Measurements from ENCODE around the gene PPP6C.
"Not testable (repeated sequence)": the region's sequence is repeated elsewhere in the genome, so short reads cannot be mapped to it uniquely, and the experiment has no call there.

Gene PPP6C

DNA sequence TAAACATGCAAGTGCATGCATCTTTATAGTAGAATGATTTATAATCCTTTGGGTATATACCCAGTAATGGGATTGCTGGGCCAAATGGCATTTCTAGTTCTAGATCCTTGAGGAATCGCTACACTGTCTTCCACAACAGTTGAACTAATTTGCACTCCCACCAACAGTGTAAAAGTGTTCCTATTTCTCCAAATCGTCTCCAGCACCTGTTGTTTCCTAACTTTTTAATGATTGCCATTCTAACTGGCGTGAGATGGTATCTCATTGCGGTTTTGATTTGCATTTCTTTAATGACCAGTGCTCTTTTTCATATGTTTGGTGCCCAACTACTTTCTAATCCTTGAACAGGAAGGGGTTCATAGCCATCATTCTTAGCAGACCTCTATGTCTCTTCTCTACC lies 7.8 kb downstream of the PPP6C start:
- not testable (repeated sequence) for DNase-seq

DNA sequence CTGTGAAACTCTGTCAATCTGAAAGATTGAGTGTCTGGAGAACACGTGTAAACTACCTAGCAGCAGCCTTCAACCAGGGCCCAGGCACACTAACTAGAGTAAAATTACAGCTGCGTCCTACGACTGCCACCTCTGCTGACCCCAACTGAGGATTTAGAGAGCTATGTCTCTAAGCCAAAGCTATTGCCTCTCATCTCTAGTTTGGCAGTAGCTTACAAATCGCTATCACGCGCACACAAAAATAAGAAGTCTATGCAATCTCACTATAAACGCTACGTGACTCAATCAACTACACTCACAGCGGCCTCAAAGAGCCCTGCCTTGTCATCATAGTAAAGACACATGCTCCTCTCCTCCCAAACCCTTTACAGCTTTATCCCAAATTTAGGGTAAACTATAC lies 8.7 kb downstream of the PPP6C start:
- no peak for DNase-seq

DNA sequence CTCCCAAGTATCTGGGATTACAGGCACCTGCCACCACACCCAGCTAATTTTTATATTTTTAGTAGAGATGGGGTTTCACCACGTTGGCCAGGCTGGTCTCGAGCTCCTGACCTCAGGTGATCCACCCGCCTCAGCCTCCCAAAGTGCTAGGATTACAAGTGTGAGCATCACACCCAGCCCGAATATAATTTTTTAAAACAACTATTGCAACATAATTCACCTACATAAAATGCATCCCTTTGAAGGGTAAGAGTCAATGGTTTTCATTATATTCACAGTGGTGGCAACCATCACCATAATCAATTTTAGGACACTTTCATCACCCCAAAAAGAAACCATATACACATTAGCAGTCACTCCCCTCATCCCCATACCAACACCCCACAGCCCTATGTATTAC lies 9.8 kb downstream of the PPP6C start:
- not testable (repeated sequence) for DNase-seq

DNA sequence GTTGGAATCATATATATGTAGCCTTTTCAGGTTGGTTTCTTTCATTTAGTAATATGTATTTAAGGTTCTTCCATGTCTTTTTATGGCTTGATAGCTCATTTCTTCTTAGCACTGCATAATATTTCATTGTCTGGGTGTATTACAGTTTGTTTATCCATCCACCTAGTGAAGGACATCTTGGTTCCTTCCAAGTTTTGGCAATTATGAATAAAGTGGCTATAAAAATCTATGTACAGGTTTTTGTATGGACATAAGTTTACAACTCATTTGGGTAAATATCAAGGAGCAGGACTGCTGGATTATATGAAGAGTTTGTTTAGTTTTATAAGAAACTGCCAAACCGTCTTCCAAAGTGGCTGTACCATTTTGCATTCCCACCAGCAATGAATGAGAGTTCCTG lies 11.7 kb downstream of the PPP6C start:
- no peak for DNase-seq

DNA sequence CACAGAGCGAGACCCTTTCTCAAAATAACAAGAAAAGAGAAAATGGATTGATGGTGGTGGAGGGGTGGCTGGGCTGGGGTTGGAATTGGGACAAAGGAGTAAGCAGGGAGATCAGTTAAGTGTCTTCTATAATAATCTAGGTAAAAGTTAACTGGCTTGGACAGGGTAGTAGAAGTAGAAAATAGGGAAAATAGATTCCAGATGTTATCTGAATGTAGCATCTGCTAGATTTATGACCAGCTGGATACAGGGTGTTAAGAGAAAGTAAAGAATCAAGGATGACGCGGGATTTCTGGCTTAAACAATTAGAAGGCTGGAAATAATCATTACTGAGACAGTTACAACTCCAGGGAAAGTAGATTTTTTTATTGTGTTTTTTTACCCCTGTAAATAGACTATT lies 13.0 kb downstream of the PPP6C start:
- no peak for DNase-seq

DNA sequence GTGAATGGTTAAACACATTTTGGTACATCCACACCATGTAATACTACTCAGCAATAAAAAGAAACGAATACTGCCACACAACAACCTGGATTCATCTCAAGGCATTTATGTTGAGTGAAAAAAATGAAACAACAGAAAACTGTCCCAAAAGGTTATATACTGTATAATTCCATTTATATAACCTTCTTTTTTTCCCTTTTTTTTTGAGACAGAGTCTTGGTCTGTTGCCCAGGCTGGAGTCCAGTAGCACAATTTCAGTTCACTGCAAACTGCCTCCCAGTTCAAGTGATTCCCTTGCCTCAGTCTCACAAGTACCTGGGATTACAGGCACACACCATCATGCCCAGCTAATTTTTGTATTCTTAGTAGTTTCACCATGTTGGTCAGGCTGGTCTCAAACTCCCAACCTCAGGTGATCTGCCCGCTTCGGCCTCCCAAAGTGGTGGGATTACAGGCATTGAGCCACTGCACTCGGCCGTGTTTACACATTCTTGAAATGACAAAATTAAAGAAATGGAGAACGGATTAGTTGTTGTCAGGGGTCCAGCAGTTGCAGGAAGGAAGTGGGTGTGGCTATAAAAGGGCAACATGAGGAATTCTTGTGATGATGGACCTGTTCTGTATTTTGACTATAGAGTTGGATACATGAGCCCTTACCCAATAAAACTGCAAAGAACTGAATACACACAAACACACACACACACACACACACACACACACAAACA lies 17.4 kb downstream of the PPP6C start:
- DNase-seq: no peak

DNA sequence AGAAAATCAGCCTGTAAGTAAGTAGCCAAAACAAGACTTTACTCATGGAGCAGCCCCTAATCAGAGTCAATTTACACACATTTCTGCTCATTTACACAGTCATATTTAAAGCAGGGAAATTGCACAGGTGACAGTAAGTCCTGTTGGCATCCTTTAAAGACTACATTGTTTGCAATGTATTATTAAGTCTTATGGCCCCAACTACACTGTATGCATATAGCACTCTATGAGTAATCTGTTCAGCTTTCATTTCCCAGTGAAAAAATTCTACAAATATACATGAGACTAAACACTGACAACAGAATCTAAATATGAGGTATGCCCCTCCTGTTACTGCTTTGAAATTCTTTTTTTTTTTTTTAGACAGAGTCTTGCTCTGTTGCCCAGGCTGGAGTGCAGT lies 19.7 kb downstream of the PPP6C start:
- no peak for DNase-seq

DNA sequence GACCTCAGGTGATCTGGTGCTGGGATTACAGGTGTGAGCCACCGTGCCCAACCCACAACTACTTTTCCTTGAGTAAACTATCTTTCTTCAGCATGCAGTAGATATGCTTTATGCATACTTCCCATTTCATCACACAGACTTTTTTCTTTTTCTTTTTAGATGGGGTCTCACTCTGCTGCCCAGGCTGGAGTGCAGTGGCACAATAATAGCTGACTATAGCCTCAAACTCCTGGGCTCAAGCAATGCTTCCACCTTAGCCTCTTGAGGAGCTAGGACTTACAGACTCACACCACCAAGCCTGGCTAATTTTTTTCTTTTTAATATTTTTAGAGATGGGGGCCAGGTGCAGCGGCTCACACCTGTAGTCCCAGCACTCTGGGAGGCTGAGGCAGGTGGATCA lies 22.8 kb downstream of the PPP6C start:
- no peak for DNase-seq

DNA sequence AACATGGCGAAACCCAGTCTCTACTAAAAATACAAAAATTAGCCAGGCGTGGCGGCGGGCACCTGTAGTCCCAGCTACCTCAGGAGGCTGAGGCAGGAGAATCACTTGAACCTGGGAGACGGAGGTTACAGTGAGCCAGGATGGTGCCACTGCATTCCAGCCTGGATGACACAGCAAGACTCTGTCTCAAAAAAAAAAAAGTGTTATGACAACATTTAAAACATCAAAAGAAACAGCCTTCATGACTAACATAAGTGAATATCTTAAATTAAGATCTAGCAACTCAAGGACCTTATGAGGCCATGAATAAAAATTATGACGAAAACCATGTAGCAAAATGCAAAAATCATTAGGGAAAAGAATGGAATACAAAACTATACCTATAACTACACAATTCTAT lies 26.7 kb downstream of the PPP6C start:
- DNase-seq: not testable (repeated sequence)

DNA sequence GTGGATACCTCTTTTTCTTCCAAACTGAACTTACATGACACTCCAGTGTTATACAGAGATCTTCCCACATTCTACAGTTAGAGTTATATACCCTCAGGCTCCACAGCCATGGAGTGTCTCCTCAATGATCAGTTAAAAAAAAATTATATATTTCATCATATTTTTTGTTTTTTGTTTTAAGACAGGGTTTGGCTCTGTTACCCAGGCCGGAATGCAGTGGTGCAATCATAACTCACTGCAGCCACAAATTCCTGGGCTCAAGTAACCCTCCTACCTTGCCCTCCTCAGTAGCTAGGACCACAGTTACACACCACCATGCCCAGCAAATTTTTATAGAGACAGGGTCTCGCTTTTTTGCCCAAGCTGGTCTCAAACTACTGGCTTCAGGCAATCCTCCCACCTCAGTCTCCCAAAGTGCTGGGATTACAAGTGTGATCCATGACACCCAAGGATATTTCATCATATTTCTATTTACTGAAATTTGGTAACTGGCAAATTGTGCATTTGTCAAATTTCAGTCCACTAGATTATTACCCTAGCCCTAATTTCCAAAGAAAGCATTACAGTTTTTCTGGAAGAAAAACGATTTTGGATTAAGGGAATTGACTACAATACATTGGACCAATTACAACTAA lies 28.2 kb downstream of the PPP6C start:
- no peak for DNase-seq

DNA sequence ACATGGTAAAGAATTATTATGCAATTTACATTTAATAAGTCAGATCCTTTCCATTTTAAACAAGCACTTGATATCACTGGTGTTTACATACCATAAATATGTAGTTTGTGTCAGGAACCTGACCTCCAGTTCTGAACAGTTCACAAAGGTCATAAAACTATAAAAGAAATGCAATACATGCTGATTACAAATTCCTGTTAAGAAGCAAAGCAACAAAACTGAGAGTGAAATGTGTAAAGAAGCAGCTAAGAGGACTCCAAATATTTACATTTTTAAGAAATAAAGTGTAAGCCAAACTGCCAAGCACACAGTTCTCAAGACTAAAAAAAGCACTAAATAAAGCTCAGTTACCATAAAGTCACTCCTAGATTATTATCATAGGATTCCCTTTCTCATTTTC lies 28.9 kb downstream of the PPP6C start:
- DNase-seq: no peak

DNA sequence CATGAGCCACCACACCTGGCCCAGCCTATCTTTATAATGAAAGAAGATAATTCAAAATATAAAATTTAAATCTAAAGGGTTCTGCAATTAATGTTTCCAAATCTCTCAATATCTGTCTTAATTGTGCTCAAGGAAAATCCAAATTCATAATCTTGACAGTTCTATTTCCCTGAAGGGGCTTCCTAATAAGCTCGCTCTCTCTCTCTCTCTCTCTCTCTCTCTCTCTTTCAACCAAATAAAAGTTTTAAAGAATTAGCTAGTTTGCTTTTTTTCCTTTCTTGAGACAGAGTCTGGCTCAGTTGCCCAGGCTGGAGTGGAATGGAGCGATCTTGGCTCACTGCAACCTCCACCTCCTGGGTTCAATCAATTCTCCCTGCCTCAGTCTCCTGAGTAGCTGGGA lies 33.1 kb downstream of the PPP6C start:
- no peak for DNase-seq

DNA sequence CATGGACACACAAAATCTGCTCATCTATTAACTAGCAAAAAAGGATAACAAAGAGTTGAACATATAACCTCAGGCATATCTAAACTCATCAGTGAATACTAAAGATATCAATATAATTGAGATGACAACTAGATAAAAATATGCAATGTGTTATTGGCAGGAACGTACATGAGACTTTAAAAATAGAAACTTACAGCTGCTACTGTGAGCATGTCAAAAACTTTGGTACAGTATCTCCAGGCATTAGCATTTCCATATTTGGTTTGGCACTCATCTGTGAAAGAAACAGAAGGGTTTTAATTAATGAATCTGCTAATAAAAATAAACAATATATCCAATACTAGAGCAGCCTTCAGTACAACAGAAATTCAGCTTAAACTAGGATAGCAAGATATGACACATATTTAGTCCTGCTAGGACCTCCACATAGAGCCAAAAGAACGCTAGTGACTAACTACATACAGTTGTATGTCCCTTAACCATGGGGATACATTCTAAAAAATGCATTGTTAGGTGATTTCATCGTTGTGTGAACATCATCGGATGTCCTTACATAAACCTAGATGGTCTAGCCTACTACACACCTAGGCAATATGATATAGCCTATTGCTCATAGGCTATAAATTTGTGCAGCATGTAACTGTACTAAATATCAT lies 35.8 kb downstream of the PPP6C start:
- no peak for DNase-seq

DNA sequence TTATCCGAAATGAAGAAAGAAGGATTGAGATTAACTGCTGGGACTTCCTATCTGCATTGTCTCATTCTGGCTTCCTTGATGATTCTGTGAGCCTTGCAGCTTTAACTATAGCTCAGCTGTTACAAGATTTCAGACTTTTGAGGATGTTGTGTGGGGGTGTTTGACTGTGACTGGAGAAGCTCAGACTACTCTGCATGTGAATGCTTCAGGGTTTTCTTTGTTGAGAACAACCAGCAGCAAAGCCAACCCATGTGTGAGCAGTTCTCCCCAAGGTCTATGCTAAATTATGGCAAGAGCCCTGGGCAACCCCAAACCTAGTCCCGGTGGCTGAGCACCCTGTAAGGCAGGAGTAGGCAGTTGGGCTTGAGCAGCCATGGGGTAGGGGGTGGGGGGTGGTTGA lies 37.9 kb downstream of the PPP6C start:
- no peak for DNase-seq

DNA sequence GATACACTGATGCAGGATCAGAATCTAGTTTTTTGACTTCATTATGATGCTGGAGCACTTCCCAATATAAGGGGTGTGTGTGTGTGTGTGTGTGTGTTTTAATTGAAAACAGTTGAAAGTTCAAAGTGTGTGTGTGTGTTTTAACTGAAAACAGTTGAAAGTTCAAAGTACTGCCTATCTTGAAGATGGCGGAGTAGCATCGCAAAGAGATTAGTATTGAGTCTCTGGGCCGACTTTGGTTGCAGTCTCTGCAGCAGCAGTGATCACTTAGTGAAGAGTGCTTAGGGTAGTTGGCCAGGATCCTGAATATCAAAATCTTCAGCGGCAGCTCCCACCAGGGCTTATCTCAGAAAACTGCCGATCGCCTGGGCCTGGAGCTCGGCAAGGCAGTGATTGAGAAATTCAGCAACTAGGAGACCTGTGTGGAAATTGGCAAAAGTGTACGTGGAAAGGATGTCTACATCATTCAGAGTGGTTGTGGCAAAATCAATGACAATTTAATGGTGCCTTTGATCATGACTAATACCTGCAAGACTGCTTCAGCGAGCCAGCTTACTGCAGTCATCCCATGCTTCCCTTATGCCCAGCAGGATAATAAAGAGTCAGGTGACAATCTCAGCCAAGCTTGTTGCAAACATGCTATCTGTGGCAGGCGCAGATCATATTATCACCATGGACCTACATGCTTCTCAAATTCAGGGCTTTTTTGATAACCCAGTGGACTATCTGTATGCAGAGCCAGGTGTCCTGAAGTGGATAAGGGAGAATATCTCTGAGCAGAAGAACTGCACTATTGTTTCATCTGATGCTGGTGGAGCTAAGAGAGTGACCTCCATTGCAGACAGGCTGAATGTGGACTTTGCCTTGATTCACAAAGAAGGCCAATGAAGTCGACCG lies 39.0 kb downstream of the PPP6C start:
- DNase-seq: no peak

DNA sequence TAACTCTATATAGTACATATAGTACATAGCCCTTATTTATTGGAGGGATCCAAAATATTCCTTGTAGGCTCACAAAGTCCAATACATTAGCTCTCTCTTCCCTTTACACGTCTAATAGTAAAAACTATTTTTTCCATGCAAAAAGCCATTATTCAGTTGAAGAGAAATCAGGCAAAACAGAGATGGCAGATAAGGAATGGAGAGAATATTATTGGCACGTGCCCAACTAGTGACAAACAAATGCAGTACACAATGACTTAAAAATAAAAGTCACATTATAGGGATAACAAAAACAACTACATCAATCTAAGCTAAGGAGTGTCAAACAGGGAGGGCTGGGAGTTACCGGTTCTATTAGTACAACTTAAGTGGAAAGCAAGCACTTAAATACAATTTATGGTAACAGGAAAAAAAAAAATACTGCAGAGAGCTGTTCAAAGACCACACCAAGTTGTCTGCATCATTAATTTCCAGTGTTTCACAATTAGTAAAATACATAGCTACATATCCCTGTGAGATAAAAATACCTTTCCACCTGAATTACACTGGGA lies 42.1 kb downstream of the PPP6C start:
- no peak for DNase-seq

DNA sequence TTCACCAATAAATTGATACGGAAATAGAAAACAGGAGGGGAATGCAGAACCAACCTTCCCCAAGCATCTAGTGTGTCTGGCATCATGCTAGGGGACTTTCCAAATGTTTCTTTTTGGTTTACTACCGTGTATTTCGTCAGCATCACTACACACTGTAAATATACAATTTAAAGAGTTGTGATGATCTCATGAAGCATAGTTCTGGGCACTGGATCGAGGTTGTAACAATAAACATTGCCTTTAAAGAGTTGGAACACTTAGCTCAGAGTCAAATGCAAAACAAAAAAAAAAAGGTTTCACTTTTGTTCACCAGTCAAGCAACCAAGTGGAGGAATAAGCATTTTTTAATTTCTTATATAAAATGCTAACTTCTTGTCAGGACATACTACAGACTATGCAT lies 43.4 kb downstream of the PPP6C start:
- DNase-seq: no peak

DNA sequence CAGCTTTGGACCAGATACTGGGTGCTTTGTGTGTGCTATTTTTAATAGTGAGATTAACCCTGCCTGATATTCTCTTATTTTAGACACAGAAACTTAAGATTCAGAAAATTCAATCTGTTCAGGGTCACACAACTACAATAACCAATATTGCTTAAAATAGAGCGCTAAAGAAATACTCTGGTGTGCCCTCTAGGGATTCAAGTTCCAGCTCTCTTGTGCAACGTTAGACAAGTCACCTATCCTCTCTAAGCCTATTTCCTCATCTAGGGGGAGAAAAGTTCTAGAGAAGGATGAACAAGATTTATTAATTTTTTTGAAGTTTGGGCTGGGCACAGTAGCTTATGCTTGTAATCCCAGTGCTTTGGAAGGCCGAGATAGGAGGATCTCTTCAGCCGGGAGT lies 44.2 kb downstream of the PPP6C start:
- DNase-seq: no peak

DNA sequence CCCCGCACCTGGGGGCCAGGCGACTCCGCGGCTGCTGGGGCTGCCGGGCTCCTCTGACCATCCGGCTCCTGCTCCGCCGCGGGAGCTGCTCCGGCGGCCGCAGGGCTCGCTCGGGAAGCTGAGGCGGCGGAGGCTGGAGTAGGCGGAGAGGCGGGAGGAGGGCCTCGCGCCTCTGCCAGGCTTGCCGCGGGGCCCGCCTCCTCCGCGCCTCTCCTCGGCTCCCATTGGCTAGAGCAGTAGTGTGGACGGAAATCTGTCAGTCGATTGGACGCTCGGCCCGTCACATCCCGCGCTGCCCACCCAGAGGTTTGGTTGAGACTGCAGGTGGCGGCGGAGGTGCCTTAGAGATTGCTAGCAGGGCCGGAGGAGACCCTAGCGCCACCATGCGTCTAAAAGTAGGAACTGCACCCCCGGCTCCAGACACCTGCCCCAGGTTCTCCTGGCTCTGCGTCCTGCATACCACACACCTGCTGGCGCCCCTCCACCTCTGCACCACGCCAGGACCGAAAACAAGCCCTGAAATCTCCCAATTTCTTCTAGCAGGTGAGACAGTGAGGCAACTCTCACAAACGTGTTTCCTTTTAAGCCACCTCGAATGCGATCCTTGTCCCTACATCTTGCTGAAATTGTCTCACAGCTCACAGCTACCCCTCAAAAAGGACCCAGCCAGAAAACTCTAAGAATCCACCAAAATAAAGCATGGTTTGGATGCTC lies 46.1 kb downstream of the PPP6C start, which contains the start of gene SCAI:
TSS of gene SCAI (minus strand) at position 152 of the 714 bp plus-strand sequence. CDS start at position 61, 91 bp downstream.
- DNase-seq: peak; percentile 98

DNA sequence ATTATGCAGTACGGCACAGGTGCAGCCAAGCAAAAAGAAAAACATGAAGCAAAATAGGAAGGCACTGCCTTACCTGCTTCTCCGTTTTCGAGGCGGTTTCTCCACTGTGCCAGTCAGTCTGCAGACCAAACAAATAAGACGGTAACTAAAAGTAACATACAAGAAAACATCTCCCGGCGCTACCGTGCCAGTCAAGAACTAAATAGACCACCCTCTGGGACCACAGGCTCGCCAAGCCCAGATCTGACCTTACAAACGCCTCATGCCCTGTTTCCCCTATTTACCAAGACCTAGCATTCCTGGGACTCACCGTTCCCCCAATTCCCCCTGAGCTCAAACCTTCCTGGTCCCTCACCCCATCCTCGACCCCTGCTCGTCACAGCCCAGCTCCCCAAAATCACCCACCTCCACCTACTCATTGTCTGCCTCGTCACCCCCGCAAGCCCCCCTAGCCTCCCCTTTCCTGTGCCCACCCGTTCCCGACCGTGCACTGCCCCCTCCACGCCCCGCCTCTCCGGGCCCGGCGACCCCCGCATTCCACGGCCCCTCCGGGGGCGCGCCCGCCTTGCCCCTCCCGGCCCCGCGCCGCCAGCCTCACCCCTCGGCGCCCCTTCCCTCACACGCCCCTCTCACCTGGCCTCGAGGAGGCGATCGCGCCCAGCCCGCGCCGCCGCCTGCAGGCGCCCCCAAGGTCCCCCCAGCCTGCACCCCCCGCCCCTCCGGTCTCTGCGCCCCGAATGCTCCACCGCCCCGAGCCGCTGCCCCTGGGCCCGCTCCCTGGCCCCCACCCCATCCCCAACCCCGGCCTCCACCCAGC lies 46.8 kb downstream of the PPP6C start:
- no peak for DNase-seq

DNA sequence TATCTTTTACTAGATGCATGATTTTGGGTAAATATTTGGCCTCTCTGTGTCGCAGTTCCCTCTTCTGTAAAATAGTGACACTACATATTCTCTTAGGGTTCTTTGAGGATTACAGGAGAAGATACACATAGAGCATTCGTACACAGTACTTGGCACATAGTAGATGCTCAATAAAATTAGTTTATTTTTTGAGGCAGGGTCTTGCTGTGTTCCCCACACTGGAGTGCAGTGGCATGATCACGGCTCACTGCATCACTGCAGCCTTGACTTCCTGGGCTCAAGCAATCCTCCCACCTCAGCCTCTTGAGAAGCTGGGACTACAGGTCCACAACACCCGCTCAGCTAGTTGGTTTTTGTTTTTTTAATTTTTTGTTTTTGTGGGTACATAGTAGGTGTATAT lies 47.9 kb downstream of the PPP6C start:
- DNase-seq: no peak
